Head of caudate nucleus (tissue), 42 donors: Measurements from ENCODE around the gene ANO4.

Experiments used
- DNase-seq, 42 donors: peaks; one replicate each; pipeline versions ENCODE4 v3.0.0 to v3.0.0-alpha.2; 2020 to 2021; ENCODE audit warnings: mixed read lengths in 7 of 42
- intact Hi-C: fragments of 100-400 bp; cut with DNase I; formaldehyde crosslinking; loops from one replicate; pipeline ENCODE4 v1.15.0; 2022

Gene ANO4

GRCh38 chr12:100794441-100795173 lies at the start of gene ANO4:
Gene ANO4, plus strand, starts transcription at chr12:100794776. Its CDS starts 107,010 bp downstream, at chr12:100901786.
- intact Hi-C loops: no loop called here
- DNase-seq: peak; percentile 25 to 83 (median 60)

- no peak for DNase-seq
- intact Hi-C loops: no loop called here
Measured at GRCh38 chr12:100745378-100746071, 49.1 kb upstream of the ANO4 start.

GRCh38 chr12:100752841-100753240 lies 41.7 kb upstream of the ANO4 start:
- intact Hi-C loops: no loop called here
- no peak for DNase-seq

GRCh38 chr12:100753837-100754236 lies 40.7 kb upstream of the ANO4 start:
- DNase-seq: no peak
- intact Hi-C loops: no loop called here

GRCh38 chr12:100755186-100755585 lies 39.4 kb upstream of the ANO4 start:
- intact Hi-C loops: no loop called here
- DNase-seq: no peak

GRCh38 chr12:100758083-100758482 lies 36.5 kb upstream of the ANO4 start:
- DNase-seq: no peak
- intact Hi-C loops: no loop called here

- DNase-seq: no peak
- intact Hi-C loops: no loop called here
Measured at GRCh38 chr12:100767371-100767770, 27.2 kb upstream of the ANO4 start.

GRCh38 chr12:100767950-100768349 lies 26.6 kb upstream of the ANO4 start:
- intact Hi-C loops: no loop called here
- no peak for DNase-seq

GRCh38 chr12:100778967-100779590 lies 15.5 kb upstream of the ANO4 start:
- DNase-seq: no peak
- intact Hi-C loops: no loop called here

- intact Hi-C loops: no loop called here
Measured at GRCh38 chr12:100789146-100789545, 5.4 kb upstream of the ANO4 start.

GRCh38 chr12:100789975-100790374 lies 4.6 kb upstream of the ANO4 start:
- DNase-seq: no peak
- intact Hi-C loops: no loop called here

More at GRCh38 chr12:100789146-100789545, 5.4 kb upstream of the ANO4 start:
- DNase-seq: no peak

- DNase-seq: no peak
- intact Hi-C loops: no loop called here
Measured at GRCh38 chr12:100790552-100790951, 4.0 kb upstream of the ANO4 start.

GRCh38 chr12:100793182-100793581 lies 1.4 kb upstream of the ANO4 start:
- DNase-seq: no peak
- intact Hi-C loops: no loop called here

GRCh38 chr12:100795174-100795799 lies 711 bp downstream of the ANO4 start:
- peak in 30 of 42 donors; percentile 6 to 53 (median 22) for DNase-seq
- intact Hi-C loops: no loop called here

GRCh38 chr12:100795800-100796179 lies 1.2 kb downstream of the ANO4 start:
- intact Hi-C loops: no loop called here
- no peak for DNase-seq

- intact Hi-C loops: no loop called here
- DNase-seq: peak in 1 of 42 donors; percentile 14
Measured at GRCh38 chr12:100796621-100797020, 2.0 kb downstream of the ANO4 start.

- intact Hi-C loops: no loop called here
- DNase-seq: peak in 9 of 42 donors; percentile 7 to 45 (median 20)
Measured at GRCh38 chr12:100797246-100797645, 2.7 kb downstream of the ANO4 start.

GRCh38 chr12:100797786-100798185 lies 3.2 kb downstream of the ANO4 start:
- intact Hi-C loops: no loop called here
- no peak for DNase-seq

- DNase-seq: no peak
- intact Hi-C loops: no loop called here
Measured at GRCh38 chr12:100798286-100799160, 3.9 kb downstream of the ANO4 start.
